Measurements from ENCODE around the gene LBH.

- TF ChIP-seq CTCF (IDR thresholded peaks at IDR 0.05; ENCODE audit: low read depth, low read length) = no peak
- no peak for TF ChIP-seq POLR2A (IDR thresholded peaks at IDR 0.05; ENCODE audit: extremely low read depth, insufficient read length)
These were observed 32.9 kb downstream of the LBH start for GRCh38 chr2:30264274-30264673.
